Neuronal stem cell (in vitro differentiated cells): ENCODE data around the gene CRADD.

Experiments used
- DNase-seq: peaks from one replicate; pipeline ENCODE4 v3.0.0-alpha.2; 2013; ENCODE audit warnings: low spot score
- H2AFZ ChIP-seq: one replicate; pipeline ENCODE4 v1.6.1; 2013; ENCODE audit warnings: mild to moderate bottlenecking, low read length, inconsistent platforms
- H2AK5ac ChIP-seq: 2 replicates; pipeline ENCODE4 v1.6.1; 2013; ENCODE audit warnings: low read depth, mild to moderate bottlenecking, inconsistent platforms, low read length, moderate library complexity, mixed read lengths
- H2BK120ac ChIP-seq: 2 replicates; pipeline ENCODE4 v1.6.1; 2013; ENCODE audit warnings: low read depth, mild to moderate bottlenecking, inconsistent platforms, low read length, moderate library complexity, mixed read lengths
- H2BK12ac ChIP-seq: one replicate; pipeline ENCODE4 v1.6.1; 2013; ENCODE audit warnings: low read length, inconsistent platforms
- H2BK15ac ChIP-seq: 2 replicates; pipeline ENCODE4 v1.6.1; 2013; ENCODE audit warnings: mild to moderate bottlenecking, low read length, inconsistent platforms, mixed read lengths
- H2BK5ac ChIP-seq: one replicate; pipeline ENCODE4 v1.6.1; 2013; ENCODE audit warnings: inconsistent platforms, mild to moderate bottlenecking, low read length, moderate library complexity
- H3K14ac ChIP-seq: one replicate; pipeline ENCODE4 v1.6.1; 2013; ENCODE audit warnings: low read length, inconsistent platforms
- H3K18ac ChIP-seq: 2 replicates; pipeline ENCODE4 v1.6.1; 2013; ENCODE audit warnings: low read length, inconsistent platforms
- H3K23ac ChIP-seq: 2 replicates; pipeline ENCODE4 v1.6.1; 2013; ENCODE audit warnings: low read depth, mild to moderate bottlenecking, mixed read lengths, low read length, inconsistent platforms; ENCODE audit not compliant: poor library complexity
- H3K27ac ChIP-seq: replicated peaks from 3 replicates; pipeline ENCODE4 v1.5.1; 2013; ENCODE audit warnings: low read length, inconsistent platforms
- H3K27me3 ChIP-seq, 3 experiments: 2 replicates each; pipeline ENCODE4 v1.6.1; 2013; ENCODE audit warnings: low read length in 3 of 3, mild to moderate bottlenecking in 2 of 3, inconsistent platforms in 1 of 3, low read depth in 1 of 3, mixed read lengths in 1 of 3, moderate library complexity in 1 of 3; ENCODE audit not compliant: control insufficient read depth in 3 of 3, insufficient read depth in 3 of 3
- H3K36me3 ChIP-seq, 2 donors: replicated peaks in 1 of 2; 2 replicates each; pipeline ENCODE4 v1.6.1; 2013; ENCODE audit warnings: low read length in 2 of 2; ENCODE audit not compliant: control insufficient read depth in 2 of 2, insufficient read depth in 2 of 2
- H3K4ac ChIP-seq: 2 replicates; pipeline ENCODE4 v1.6.1; 2013; ENCODE audit warnings: inconsistent platforms, mild to moderate bottlenecking, low read length, moderate library complexity
- H3K4me1 ChIP-seq, 2 donors: 1 replicate in 1 of 2; 2 replicates in 1 of 2; pipeline ENCODE4 v1.6.1; 2013; ENCODE audit warnings: low read length in 2 of 2, low read depth in 1 of 2; ENCODE audit not compliant: control insufficient read depth in 2 of 2, insufficient read depth in 1 of 2
- H3K4me2 ChIP-seq: one replicate; pipeline ENCODE4 v1.6.1; 2013; ENCODE audit warnings: mild to moderate bottlenecking, low read length, inconsistent platforms; ENCODE audit not compliant: insufficient read depth, poor library complexity, severe bottlenecking
- H3K4me3 ChIP-seq, 2 donors: 2 replicates each; pipeline ENCODE4 v1.5.1; 2013; ENCODE audit warnings: low read length in 2 of 2, mild to moderate bottlenecking in 2 of 2, inconsistent platforms in 1 of 2, moderate library complexity in 1 of 2
- H3K79me1 ChIP-seq: one replicate; pipeline ENCODE4 v1.6.1; 2013; ENCODE audit warnings: low read depth, mild to moderate bottlenecking, inconsistent platforms, low read length, moderate library complexity
- H3K9ac ChIP-seq: one replicate; pipeline ENCODE4 v1.6.1; 2013; ENCODE audit warnings: mild to moderate bottlenecking, low read depth, low read length, inconsistent platforms; ENCODE audit not compliant: poor library complexity
- H3K9me3 ChIP-seq, 2 donors: replicated peaks in 1 of 2; 2 replicates each; pipeline versions ENCODE3 to v1.6.1; 2013; ENCODE audit warnings: low read length in 2 of 2, mild to moderate bottlenecking in 2 of 2, inconsistent platforms in 1 of 2, low read depth in 1 of 2, mixed read lengths in 1 of 2, moderate library complexity in 1 of 2; ENCODE audit not compliant: control insufficient read depth in 2 of 2, insufficient read depth in 1 of 2
- H4K8ac ChIP-seq: one replicate; pipeline ENCODE4 v1.6.1; 2013; ENCODE audit warnings: low read depth, mild to moderate bottlenecking, inconsistent platforms, low read length, moderate library complexity
- H4K91ac ChIP-seq: one replicate; pipeline ENCODE4 v1.6.1; 2013; ENCODE audit warnings: low read length, low read depth, mild to moderate bottlenecking, inconsistent platforms; ENCODE audit not compliant: poor library complexity
- WGBS, 2 donors: extraction: QIAGEN DNeasy Blood & Tissue Kit; methylation state at CpG; one replicate each; pipeline ENCODE4 v1.1.7; 2013; ENCODE audit warnings: missing lambda C conversion rate in 2 of 2, mixed read lengths in 1 of 2; ENCODE audit not compliant: insufficient read length in 2 of 2, insufficient replicate concordance in 1 of 2; ENCODE audit errors: extremely low coverage in 2 of 2; 5-methylcytosine and 5-hydroxymethylcytosine counted together

CRADD gene

GRCh38 chr12:93762912-93763553 is 85.9 kb downstream of the CRADD start:
- Histone ChIP-seq H3K9me3 (no peaks in the 10 kb centered on the region), H2BK12ac (no peak overlapping the region), H3K4me3 (no peak overlapping the region), H3K4me2 (no peak overlapping the region), H3K14ac (no peak overlapping the region), H3K9ac (no peak overlapping the region), H3K27me3 (no peaks in the 10 kb centered on the region), H2BK120ac (no peak overlapping the region), H3K4me1 (peaks cover 4 to 27% of the 10 kb centered on the region in 2 donors), H4K8ac (no peak overlapping the region), H4K91ac (no peak overlapping the region), H3K4ac (no peak overlapping the region), H3K27ac (no peak overlapping the region), H2BK15ac (no peak overlapping the region), H2AFZ (no peak overlapping the region), H3K36me3 (no peaks in the 10 kb centered on the region), H2AK5ac (no peak overlapping the region), H3K23ac (no peak overlapping the region), H3K18ac (no peak overlapping the region), H3K79me1 (no peaks in the 10 kb centered on the region), H2BK5ac (no peak overlapping the region)
- no CpG with 5 or more reads among the region's 3 CpGs for WGBS, 2 donors
- DNase-seq, result no peak

- H3K14ac ChIP-seq, result no peak overlapping the region
- no peak overlapping the region for H2AFZ ChIP-seq
- no peak overlapping the region for H2BK5ac ChIP-seq
- H2BK15ac ChIP-seq, result no peak overlapping the region
- no peak overlapping the region for H2AK5ac ChIP-seq
- H3K9ac ChIP-seq, result no peak overlapping the region
- H4K91ac ChIP-seq, result no peak overlapping the region
- H4K8ac ChIP-seq, result no peak overlapping the region
- H3K79me1 ChIP-seq, result no peaks in the 10 kb centered on the region
- H3K4me1 ChIP-seq, result peaks cover 4 to 27% of the 10 kb centered on the region in 2 donors
- H2BK12ac ChIP-seq, result no peak overlapping the region
- no peak overlapping the region for H3K4ac ChIP-seq
- H3K18ac ChIP-seq, result no peak overlapping the region
- no peak overlapping the region for H3K4me3 ChIP-seq
- H3K36me3 ChIP-seq, result no peaks in the 10 kb centered on the region
- DNase-seq, result no peak
- no peak overlapping the region for H3K27ac ChIP-seq
- H2BK120ac ChIP-seq, result no peak overlapping the region
- no peaks in the 10 kb centered on the region for H3K9me3 ChIP-seq
- no peaks in the 10 kb centered on the region for H3K27me3 ChIP-seq
- no peak overlapping the region for H3K23ac ChIP-seq
- H3K4me2 ChIP-seq, result no peak overlapping the region
- WGBS, 2 donors, result no CpG with 5 or more reads among the region's 3 CpGs
Measured at GRCh38 chr12:93763746-93764147, 86.6 kb downstream of the CRADD start.

- H3K18ac ChIP-seq, result no peak overlapping the region
- no CpG with 5 or more reads among the region's 2 CpGs for WGBS, 2 donors
- no peak overlapping the region for H3K4ac ChIP-seq
Measured at GRCh38 chr12:93766371-93766770, 89.2 kb downstream of the CRADD start.

DNA sequence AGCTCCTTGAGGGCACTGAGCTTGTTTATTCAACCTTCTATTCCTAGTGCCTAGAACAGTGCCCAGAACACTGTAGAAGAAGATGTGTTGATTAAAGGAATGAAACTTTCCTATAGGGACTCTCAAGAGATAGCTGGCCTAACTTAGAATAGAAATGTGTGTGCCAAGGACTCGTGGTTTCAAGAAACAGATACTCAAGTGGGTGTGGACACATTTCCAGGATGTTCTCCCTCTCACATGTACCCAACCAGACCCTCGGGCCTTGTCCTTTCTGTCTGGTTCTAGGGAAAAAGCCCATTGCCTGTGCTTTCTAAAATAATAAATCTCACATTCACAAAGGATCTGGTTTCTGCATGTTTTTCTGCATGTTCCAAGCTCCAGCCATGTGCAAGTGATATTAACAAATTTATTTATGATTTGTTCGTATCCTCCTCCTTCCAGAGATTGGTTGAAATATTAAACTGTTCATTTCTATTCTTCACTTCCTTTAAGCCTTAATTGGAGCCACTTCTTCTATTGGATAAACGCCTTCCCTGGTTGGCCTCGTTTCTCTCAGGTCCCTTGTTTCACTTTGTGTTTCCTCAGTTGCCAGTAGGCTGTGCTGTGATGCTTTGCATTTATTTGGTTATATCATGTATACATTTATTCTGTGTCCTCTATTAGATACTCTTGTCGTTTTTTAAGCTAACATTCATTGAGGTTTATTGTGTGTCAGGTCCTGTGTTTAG is 89.8 kb downstream of the CRADD start:
- H3K14ac ChIP-seq, result no peak overlapping the region

More at GRCh38 chr12:93766371-93766770, 89.2 kb downstream of the CRADD start:
- H3K79me1 ChIP-seq, result no peaks in the 10 kb centered on the region
- no peak overlapping the region for H3K4me3 ChIP-seq
- no peaks in the 10 kb centered on the region for H3K27me3 ChIP-seq
- H2BK12ac ChIP-seq, result no peak overlapping the region
- H3K4me2 ChIP-seq, result no peak overlapping the region
- H3K9me3 ChIP-seq, result no peaks in the 10 kb centered on the region
- no peak overlapping the region for H2AK5ac ChIP-seq
- H2BK5ac ChIP-seq, result no peak overlapping the region
- no peak overlapping the region for H3K9ac ChIP-seq
- no peak overlapping the region for H3K23ac ChIP-seq
- no peak overlapping the region for H4K91ac ChIP-seq
- H4K8ac ChIP-seq, result no peak overlapping the region
- H3K14ac ChIP-seq, result no peak overlapping the region
- H2BK120ac ChIP-seq, result no peak overlapping the region
- no peak overlapping the region for H2BK15ac ChIP-seq
- H3K4me1 ChIP-seq, result peaks cover 2 to 17% of the 10 kb centered on the region in 2 donors
- no peak for DNase-seq
- no peak overlapping the region for H3K27ac ChIP-seq
- no peaks in the 10 kb centered on the region for H3K36me3 ChIP-seq
- no peak overlapping the region for H2AFZ ChIP-seq

More for the DNA sequence above, 89.8 kb downstream of the CRADD start:
- H3K23ac ChIP-seq, result no peak overlapping the region
- H3K79me1 ChIP-seq, result no peaks in the 10 kb centered on the region
- H3K27me3 ChIP-seq, result no peaks in the 10 kb centered on the region
- H2BK12ac ChIP-seq, result no peak overlapping the region
- H2BK5ac ChIP-seq, result no peak overlapping the region
- no peak overlapping the region for H2BK15ac ChIP-seq
- H2BK120ac ChIP-seq, result no peak overlapping the region
- no peak overlapping the region for H4K91ac ChIP-seq
- H2AK5ac ChIP-seq, result no peak overlapping the region
- H2AFZ ChIP-seq, result no peak overlapping the region
- H3K9ac ChIP-seq, result no peak overlapping the region
- no peak overlapping the region for H4K8ac ChIP-seq
- no peak overlapping the region for H3K27ac ChIP-seq
- no CpG with 5 or more reads among the region's 6 CpGs for WGBS, 2 donors
- H3K9me3 ChIP-seq, result no peaks in the 10 kb centered on the region
- H3K4me2 ChIP-seq, result no peak overlapping the region
- H3K4me3 ChIP-seq, result no peak overlapping the region
- H3K4ac ChIP-seq, result no peak overlapping the region
- no peaks in the 10 kb centered on the region for H3K36me3 ChIP-seq
- no peak overlapping the region for H3K18ac ChIP-seq
- no peak for DNase-seq
- peaks cover 2 to 17% of the 10 kb centered on the region in 2 donors for H3K4me1 ChIP-seq
